ENCODE results near the gene ARHGAP33. TPM values are rescaled to one million over a fixed set of nuclear protein-coding genes. Genes with fewer than 3 reads are reported as not detected.
A peak's percentile ranks its signal among the peaks of the same experiment; 100 is the strongest.

Gene ARHGAP33
- total and polyA plus RNA-seq, 2 donors (not counting 3 experiments of a cell fraction or from before 2014, with no cell fraction given): 11.0 to 18.4 TPM

DNA sequence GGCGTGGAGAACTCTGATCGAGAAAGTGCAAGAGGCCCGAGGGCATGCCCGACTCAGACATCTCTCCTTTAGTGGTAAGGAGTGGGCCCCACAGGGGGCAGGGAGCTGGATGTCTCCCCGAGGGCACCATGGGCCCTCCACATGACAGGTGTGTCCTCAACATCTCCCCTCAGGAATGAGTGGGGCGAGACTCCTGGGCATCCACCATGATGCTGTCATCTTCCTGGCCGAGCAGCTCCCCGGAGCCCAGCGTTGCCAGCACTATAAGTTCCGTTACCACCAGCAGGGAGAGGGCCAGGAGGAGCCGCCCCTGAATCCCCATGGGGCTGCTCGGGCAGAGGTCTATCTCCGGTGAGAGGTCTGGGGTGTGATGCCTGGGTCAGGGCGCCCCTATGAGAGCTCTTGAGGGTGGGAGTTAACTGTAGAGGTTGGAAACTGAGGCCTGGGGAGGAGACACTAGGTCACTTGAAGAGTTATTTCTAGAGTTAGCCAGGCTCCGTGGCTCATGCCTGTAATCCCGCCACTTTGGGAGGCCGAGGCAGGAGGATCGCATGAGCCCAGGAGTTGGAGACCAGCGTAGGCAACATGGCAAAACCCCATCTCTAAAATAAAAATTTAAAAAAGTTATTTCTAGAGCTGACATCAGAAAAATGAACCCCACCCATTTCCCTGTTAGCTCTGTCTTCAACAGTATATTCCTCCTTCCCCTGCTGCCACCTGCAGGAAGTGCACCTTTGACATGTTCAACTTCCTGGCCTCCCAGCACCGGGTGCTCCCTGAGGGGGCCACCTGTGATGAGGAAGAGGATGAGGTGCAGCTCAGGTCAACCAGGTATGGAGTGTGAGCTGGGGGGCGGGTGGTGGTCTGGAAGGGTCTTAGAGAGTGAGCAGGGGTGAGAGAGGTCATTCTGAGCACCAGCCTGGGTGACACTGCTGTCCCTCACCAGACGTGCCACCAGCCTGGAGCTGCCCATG lies 38.2 kb upstream of the ARHGAP33 start:
- FAIRE-seq: no peak
- no peak overlapping the region for H3K27ac ChIP-seq (ENCODE audit: insufficient read depth, low read depth, low read length)
- POLR2A ChIA-PET: no interaction called here
- no peak overlapping the region for H3K4me2 ChIP-seq (ENCODE audit: insufficient read depth, low read length)
- H3K27me3 ChIP-seq (ENCODE audit: control insufficient read depth in 2 of 2, insufficient read depth in 2 of 2, low read length in 2 of 2): no peaks in the 10 kb centered on the region
- no peak overlapping the region for H3K4me3 ChIP-seq (replicated peaks in 1 of 3; ENCODE audit: insufficient read depth in 1 of 3, low read depth in 1 of 3, low read length in 3 of 3)
- H4K20me1 ChIP-seq (replicated peaks; ENCODE audit: control insufficient read depth, extremely low read depth, insufficient read depth, low read length): no peaks in the 10 kb centered on the region
- H3K79me2 ChIP-seq (ENCODE audit: control insufficient read depth, insufficient read depth, low read length): no peaks in the 10 kb centered on the region
- peaks cover 11% of the 10 kb centered on the region for H3K4me1 ChIP-seq (ENCODE audit: control insufficient read depth, extremely low read depth, insufficient read depth, low read length)
- H3K9me1 ChIP-seq (replicated peaks; ENCODE audit: control insufficient read depth, extremely low read depth, insufficient read depth, low read length): no peaks in the 10 kb centered on the region
- TF ChIP-seq EZH2 (IDR thresholded peaks at IDR 0.05; ENCODE audit: borderline replicate concordance, low read depth, low read length, severe bottlenecking) (no peak), POLR2AphosphoS5 (IDR thresholded peaks at IDR 0.05; ENCODE audit: insufficient read depth, low read depth, low read length) (no peak)
- dilution Hi-C loops (cut with MboI; ENCODE audit: extremely low pct_ligation_motif_present, low sequenced_read_pairs): no loop called here
- H3K9me3 ChIP-seq (replicated peaks; ENCODE audit: control insufficient read depth, insufficient read depth, low read length): no peaks in the 10 kb centered on the region
- CTCF ChIA-PET: interaction anchor here (1.0 to 1.8 kb wide), 2 partner anchors 11 to 42 kb away, joined by 3 to 4 read pairs; partner anchors contain the start of gene LIN37
- no peak overlapping the region for H3K9ac ChIP-seq (replicated peaks; ENCODE audit: extremely low read depth, insufficient read depth, low read length)
- no peak overlapping the region for H2AFZ ChIP-seq (ENCODE audit: low read depth, low read length)
- H3K36me3 ChIP-seq (ENCODE audit: control insufficient read depth in 2 of 2, extremely low read depth in 1 of 2, insufficient read depth in 2 of 2, low read length in 2 of 2): peaks cover 9 to 41% of the 10 kb centered on the region in 2 experiments
- no peak for DNase-seq (ENCODE audit: low read depth, low spot score)
- BruUV-seq (replicated peaks): no TSS peak
- intact Hi-C loops (cut with micrococcal nuclease): no loop called here

DNA sequence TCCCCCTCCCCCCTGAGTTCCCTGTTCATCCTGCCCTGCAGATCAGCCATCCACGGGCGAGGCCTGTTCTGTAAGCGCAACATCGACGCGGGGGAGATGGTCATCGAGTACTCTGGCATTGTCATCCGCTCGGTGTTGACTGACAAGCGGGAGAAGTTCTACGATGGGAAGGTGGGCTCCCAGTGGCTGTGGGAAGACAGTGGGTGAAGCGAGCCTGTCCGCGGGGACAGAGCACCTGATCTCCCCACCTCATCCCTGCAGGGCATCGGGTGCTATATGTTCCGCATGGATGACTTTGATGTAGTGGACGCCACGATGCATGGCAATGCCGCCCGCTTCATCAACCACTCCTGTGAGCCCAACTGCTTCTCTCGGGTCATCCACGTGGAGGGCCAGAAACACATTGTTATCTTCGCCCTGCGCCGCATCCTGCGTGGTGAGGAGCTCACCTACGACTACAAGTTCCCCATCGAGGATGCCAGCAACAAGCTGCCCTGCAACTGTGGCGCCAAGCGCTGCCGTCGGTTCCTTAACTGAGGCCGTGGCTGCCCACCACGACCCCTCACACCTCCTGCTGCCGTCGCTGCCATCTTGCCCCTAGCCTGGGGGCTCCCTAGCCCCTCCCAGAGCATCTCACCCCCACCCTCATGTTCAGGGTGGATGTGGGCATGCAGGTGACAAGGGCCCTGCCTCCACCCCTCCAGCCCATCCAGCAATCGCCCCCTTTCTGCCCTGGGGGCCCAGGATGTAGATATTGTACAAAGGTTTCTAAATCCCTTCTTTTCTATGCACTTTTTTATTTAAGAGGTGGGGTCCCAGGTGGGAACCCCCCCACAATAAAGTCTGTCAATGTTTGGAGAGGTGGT lies 37.1 kb upstream of the ARHGAP33 start:
- no peaks in the 10 kb centered on the region for H3K27me3 ChIP-seq (ENCODE audit: control insufficient read depth in 2 of 2, insufficient read depth in 2 of 2, low read length in 2 of 2)
- H3K9me3 ChIP-seq (replicated peaks; ENCODE audit: control insufficient read depth, insufficient read depth, low read length): no peaks in the 10 kb centered on the region
- H3K9me1 ChIP-seq (replicated peaks; ENCODE audit: control insufficient read depth, extremely low read depth, insufficient read depth, low read length): no peaks in the 10 kb centered on the region
- no peaks in the 10 kb centered on the region for H3K79me2 ChIP-seq (ENCODE audit: control insufficient read depth, insufficient read depth, low read length)
- ChIA-PET CTCF (interaction anchor here (1.0 kb wide), 1 partner anchor 10 kb away, joined by 3 read pairs; the partner anchor contains the start of gene LIN37), POLR2A (no interaction called here)
- dilution Hi-C loops (cut with MboI; ENCODE audit: extremely low pct_ligation_motif_present, low sequenced_read_pairs) (no loop called here), intact Hi-C loops (cut with micrococcal nuclease) (no loop called here)
- H4K20me1 ChIP-seq (replicated peaks; ENCODE audit: control insufficient read depth, extremely low read depth, insufficient read depth, low read length): no peaks in the 10 kb centered on the region
- no peak for DNase-seq (ENCODE audit: low read depth, low spot score)
- H3K27ac ChIP-seq (ENCODE audit: insufficient read depth, low read depth, low read length): no peak overlapping the region
- TSS peak; percentile 68 for BruUV-seq (replicated peaks)
- no peak overlapping the region for H3K4me3 ChIP-seq (replicated peaks in 1 of 3; ENCODE audit: insufficient read depth in 1 of 3, low read depth in 1 of 3, low read length in 3 of 3)
- H3K36me3 ChIP-seq (ENCODE audit: control insufficient read depth in 2 of 2, extremely low read depth in 1 of 2, insufficient read depth in 2 of 2, low read length in 2 of 2): peaks cover 7 to 39% of the 10 kb centered on the region in 2 experiments
- TF ChIP-seq, protein P1, sequence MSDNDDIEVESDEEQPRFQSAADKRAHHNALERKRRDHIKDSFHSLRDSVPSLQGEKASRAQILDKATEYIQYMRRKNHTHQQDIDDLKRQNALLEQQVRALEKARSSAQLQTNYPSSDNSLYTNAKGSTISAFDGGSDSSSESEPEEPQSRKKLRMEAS (IDR thresholded peaks at IDR 0.05; ENCODE audit: insufficient read depth, insufficient read length): no peak
- TF ChIP-seq MYC (IDR thresholded peaks at IDR 0.05; ENCODE audit: low read depth, low read length): no peak
- peaks cover 11% of the 10 kb centered on the region for H3K4me1 ChIP-seq (ENCODE audit: control insufficient read depth, extremely low read depth, insufficient read depth, low read length)
- H3K9ac ChIP-seq (replicated peaks; ENCODE audit: extremely low read depth, insufficient read depth, low read length): no peak overlapping the region
- H2AFZ ChIP-seq (ENCODE audit: low read depth, low read length): no peak overlapping the region
- H3K4me2 ChIP-seq (ENCODE audit: insufficient read depth, low read length): no peak overlapping the region
- FAIRE-seq: no peak

Data from endothelial cell of umbilical vein (primary cell).